ENCODE results near the gene SEMA3D. TPM values are rescaled to one million over a fixed set of nuclear protein-coding genes. Genes with fewer than 3 reads are reported as not detected.

The SEMA3D gene
- total and polyA plus RNA-seq, 2 donors (not counting 1 experiment from before 2014, with no cell fraction given): 0.46 to 0.59 TPM

DNA sequence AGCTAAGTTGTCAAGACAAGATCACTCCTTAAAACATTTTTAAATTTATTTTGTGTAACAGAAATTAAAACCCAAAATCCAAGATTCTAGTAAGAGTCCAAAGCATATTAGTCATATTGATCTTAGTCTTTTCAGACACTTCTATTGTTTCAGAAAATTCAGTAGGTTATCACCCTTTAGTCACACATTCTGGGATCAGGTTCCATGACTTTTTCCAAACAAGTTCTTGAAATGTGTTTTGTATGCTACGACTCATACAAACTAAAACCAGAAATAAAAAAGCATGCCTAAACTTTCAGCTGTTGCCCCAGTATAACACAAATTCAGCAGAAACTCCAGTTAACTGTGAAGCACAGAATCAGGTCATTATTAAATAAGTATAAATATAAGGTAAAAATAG lies 10.7 kb downstream of the SEMA3D start:
- Histone ChIP-seq H2AFZ (ENCODE audit: insufficient read depth, low read depth, low read length, poor library complexity, severe bottlenecking) (no peak overlapping the region), H3K27me3 (replicated peaks in 1 of 4; ENCODE audit: control extremely low read depth in 1 of 4, control insufficient read depth in 3 of 4, insufficient read depth in 4 of 4, low read length in 3 of 4) (no peaks in the 10 kb centered on the region), H3K36me3 (replicated peaks in 1 of 2; ENCODE audit: control extremely low read depth in 1 of 2, control insufficient read depth in 1 of 2, extremely low read depth in 1 of 2, insufficient read depth in 2 of 2, low read length in 1 of 2) (no peaks in the 10 kb centered on the region), H3K79me2 (ENCODE audit: control insufficient read depth, insufficient read depth, low read length) (no peaks in the 10 kb centered on the region), H4K20me1 (ENCODE audit: control insufficient read depth, insufficient read depth, low read length, poor library complexity, severe bottlenecking) (no peaks in the 10 kb centered on the region), H3K4me1 (ENCODE audit: control insufficient read depth in 2 of 2, insufficient read depth in 2 of 2, low read length in 2 of 2) (no peaks in the 10 kb centered on the region), H3K9ac (ENCODE audit: low read length) (no peak overlapping the region), H3K4me2 (replicated peaks; ENCODE audit: low read depth, low read length, poor library complexity, severe bottlenecking) (no peak overlapping the region), H3K4me3 (ENCODE audit: control extremely low read depth in 1 of 5, extremely low read depth in 1 of 5, insufficient read depth in 1 of 5, low read depth in 2 of 5, low read length in 4 of 5) (no peak overlapping the region), H3K9me3 (ENCODE audit: control extremely low read depth in 1 of 3, control insufficient read depth in 2 of 3, insufficient read depth in 1 of 3, low read length in 2 of 3) (peaks cover 2 to 14% (median 5%) of the 10 kb centered on the region in 3 donors), H3K27ac (ENCODE audit: low read length in 2 of 2) (no peak overlapping the region)
- no peak for TF ChIP-seq EZH2 (IDR thresholded peaks at IDR 0.05; ENCODE audit: borderline replicate concordance, insufficient read depth, low read depth, low read length, poor library complexity, severe bottlenecking)
- TF ChIP-seq, protein P1, sequence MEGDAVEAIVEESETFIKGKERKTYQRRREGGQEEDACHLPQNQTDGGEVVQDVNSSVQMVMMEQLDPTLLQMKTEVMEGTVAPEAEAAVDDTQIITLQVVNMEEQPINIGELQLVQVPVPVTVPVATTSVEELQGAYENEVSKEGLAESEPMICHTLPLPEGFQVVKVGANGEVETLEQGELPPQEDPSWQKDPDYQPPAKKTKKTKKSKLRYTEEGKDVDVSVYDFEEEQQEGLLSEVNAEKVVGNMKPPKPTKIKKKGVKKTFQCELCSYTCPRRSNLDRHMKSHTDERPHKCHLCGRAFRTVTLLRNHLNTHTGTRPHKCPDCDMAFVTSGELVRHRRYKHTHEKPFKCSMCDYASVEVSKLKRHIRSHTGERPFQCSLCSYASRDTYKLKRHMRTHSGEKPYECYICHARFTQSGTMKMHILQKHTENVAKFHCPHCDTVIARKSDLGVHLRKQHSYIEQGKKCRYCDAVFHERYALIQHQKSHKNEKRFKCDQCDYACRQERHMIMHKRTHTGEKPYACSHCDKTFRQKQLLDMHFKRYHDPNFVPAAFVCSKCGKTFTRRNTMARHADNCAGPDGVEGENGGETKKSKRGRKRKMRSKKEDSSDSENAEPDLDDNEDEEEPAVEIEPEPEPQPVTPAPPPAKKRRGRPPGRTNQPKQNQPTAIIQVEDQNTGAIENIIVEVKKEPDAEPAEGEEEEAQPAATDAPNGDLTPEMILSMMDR (IDR thresholded peaks at IDR 0.05): no peak
- H3K4me3 Mint-ChIP-seq: no peak overlapping the region
- H3K27ac Mint-ChIP-seq: no peak overlapping the region
- POLR2A ChIA-PET: no interaction called here
- H3K4me1 Mint-ChIP-seq: no peaks in the 10 kb centered on the region
- CTCF ChIA-PET: interaction anchor here (1.4 kb wide), 1 partner anchor 11 kb away, joined by 3 read pairs; the partner anchor contains the start of gene SEMA3D
- ATAC-seq (ENCODE audit: low read depth) (no peak), DNase-seq (no peak)
- no peaks in the 10 kb centered on the region for H3K27me3 Mint-ChIP-seq
- intact Hi-C loops (cut with micrococcal nuclease): no loop called here
- peaks cover 9% of the 10 kb centered on the region for H3K9me3 Mint-ChIP-seq (ENCODE audit: insufficient read depth)
- WGBS (ENCODE audit: insufficient coverage): no CpG with 5 or more reads among the region's 1 CpG

DNA sequence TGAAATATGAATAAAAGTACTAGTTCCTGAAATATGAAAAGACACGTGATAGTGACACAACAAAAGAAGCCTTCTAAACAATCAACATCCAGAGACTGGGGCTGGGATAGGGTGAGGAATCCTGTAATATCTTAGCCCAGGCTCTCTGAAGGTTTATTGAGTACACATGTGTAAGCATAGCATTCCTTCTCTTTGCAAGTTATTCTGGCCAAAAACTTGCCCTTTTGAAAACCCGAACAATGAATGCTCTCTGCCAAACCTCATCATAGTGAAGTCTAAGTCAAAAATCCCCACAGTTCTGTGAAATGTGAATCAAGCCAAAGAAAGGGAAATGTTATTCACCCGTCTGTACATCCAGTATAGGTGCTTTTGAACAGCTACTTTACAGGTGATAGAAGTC lies 11.6 kb downstream of the SEMA3D start:
- ChIA-PET CTCF (no interaction called here), POLR2A (no interaction called here)
- H3K9me3 Mint-ChIP-seq (ENCODE audit: insufficient read depth): peaks cover 6% of the 10 kb centered on the region
- H3K4me1 Mint-ChIP-seq: no peaks in the 10 kb centered on the region
- DNase-seq: no peak
- no peak overlapping the region for H3K4me3 ChIP-seq (ENCODE audit: control extremely low read depth in 1 of 5, extremely low read depth in 1 of 5, insufficient read depth in 1 of 5, low read depth in 2 of 5, low read length in 4 of 5)
- H3K4me2 ChIP-seq (replicated peaks; ENCODE audit: low read depth, low read length, poor library complexity, severe bottlenecking): no peak overlapping the region
- H3K79me2 ChIP-seq (ENCODE audit: control insufficient read depth, insufficient read depth, low read length): no peaks in the 10 kb centered on the region
- no peak for ATAC-seq (ENCODE audit: low read depth)
- H2AFZ ChIP-seq (ENCODE audit: insufficient read depth, low read depth, low read length, poor library complexity, severe bottlenecking): no peak overlapping the region
- no peak overlapping the region for H3K9ac ChIP-seq (ENCODE audit: low read length)
- H3K4me3 Mint-ChIP-seq: no peak overlapping the region
- H3K36me3 ChIP-seq (replicated peaks in 1 of 2; ENCODE audit: control extremely low read depth in 1 of 2, control insufficient read depth in 1 of 2, extremely low read depth in 1 of 2, insufficient read depth in 2 of 2, low read length in 1 of 2): no peaks in the 10 kb centered on the region
- no peaks in the 10 kb centered on the region for H3K27me3 ChIP-seq (replicated peaks in 1 of 4; ENCODE audit: control extremely low read depth in 1 of 4, control insufficient read depth in 3 of 4, insufficient read depth in 4 of 4, low read length in 3 of 4)
- intact Hi-C loops (cut with micrococcal nuclease): no loop called here
- H4K20me1 ChIP-seq (ENCODE audit: control insufficient read depth, insufficient read depth, low read length, poor library complexity, severe bottlenecking): no peaks in the 10 kb centered on the region
- peaks cover 2 to 14% (median 5%) of the 10 kb centered on the region in 3 donors for H3K9me3 ChIP-seq (ENCODE audit: control extremely low read depth in 1 of 3, control insufficient read depth in 2 of 3, insufficient read depth in 1 of 3, low read length in 2 of 3)
- 100% methylated on average over 1 of the region's 3 CpGs for WGBS (ENCODE audit: insufficient coverage)
- no peak for TF ChIP-seq EZH2 (IDR thresholded peaks at IDR 0.05; ENCODE audit: borderline replicate concordance, insufficient read depth, low read depth, low read length, poor library complexity, severe bottlenecking)
- TF ChIP-seq, protein P1 (IDR thresholded peaks at IDR 0.05): no peak
- no peak overlapping the region for H3K27ac ChIP-seq (ENCODE audit: low read length in 2 of 2)
- H3K4me1 ChIP-seq (ENCODE audit: control insufficient read depth in 2 of 2, insufficient read depth in 2 of 2, low read length in 2 of 2): no peaks in the 10 kb centered on the region
- no peaks in the 10 kb centered on the region for H3K27me3 Mint-ChIP-seq
- H3K27ac Mint-ChIP-seq: no peak overlapping the region

Measured in B cell (primary cell).